Keratinocyte (primary cell): Measurements from ENCODE around the gene CC2D1A.

ENCODE experiments used
- CTCF ChIP-seq, 3 experiments: IDR thresholded peaks in 1 of 3; conservative IDR thresholded peaks in 1 of 3; optimal IDR thresholded peaks in 1 of 3; 2 replicates in 2 of 3; 3 replicates in 1 of 3; pipeline versions ENCODE3 to v1.5.1; 2011; ENCODE audit warnings: low read length in 3 of 3, mild to moderate bottlenecking in 3 of 3, moderate library complexity in 2 of 3, control low read depth in 1 of 3, inconsistent platforms in 1 of 3; ENCODE audit not compliant: insufficient read depth in 2 of 3; ENCODE audit errors: extremely low read depth in 1 of 3
- EZH2 ChIP-seq: IDR thresholded peaks from one replicate; pipeline ENCODE4 v1.6.1; 2012; ENCODE audit warnings: inconsistent platforms, mild to moderate bottlenecking, low read length, moderate library complexity

GRCh38 chr19:13963603-13964105 lies 57.7 kb downstream of the CC2D1A start:
- TF ChIP-seq CTCF (optimal IDR thresholded peaks at IDR 0.05 in 1 of 3, IDR thresholded peaks at IDR 0.05 in 1 of 3, conservative IDR thresholded peaks at IDR 0.05 in 1 of 3; ENCODE audit: extremely low read depth in 1 of 3, insufficient read depth in 2 of 3, low read length in 3 of 3) (no peak), EZH2 (no peak)
